ENCODE results near the gene ADSL. TPM values are rescaled to one million over a fixed set of nuclear protein-coding genes. Genes with fewer than 3 reads are reported as not detected.

The ADSL gene
- total and polyA plus RNA-seq, 12 donors = 29.3 to 101 (median 53.9) TPM

DNA sequence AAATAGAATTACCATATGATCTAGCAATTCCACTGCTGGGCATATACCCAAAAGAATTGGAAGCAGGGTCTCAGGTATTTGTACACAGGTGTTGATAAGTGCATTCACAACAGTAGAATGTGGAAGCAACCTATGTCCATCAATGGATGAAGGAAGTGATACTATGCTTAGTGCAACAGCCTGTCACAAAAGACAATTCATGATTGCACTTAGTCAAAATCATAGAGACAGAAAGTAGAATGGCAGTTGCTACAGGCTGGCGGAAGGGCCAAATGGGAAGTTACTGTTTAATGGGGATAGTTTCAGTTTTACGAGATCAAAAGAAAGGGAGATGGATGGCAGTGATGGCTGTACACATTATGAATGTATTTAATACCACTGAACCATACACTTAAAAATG, 66.1 kb downstream of the ADSL start:
- WGBS, 2 donors = 92 to 95% methylated on average over 2 of the region's 2 CpGs
- no peak overlapping the region for H3K4me3 ChIP-seq
- DNase-seq = no peak
- no peak overlapping the region for H3K27ac ChIP-seq
- peaks cover 0 to 35% (median 11%) of the 10 kb centered on the region in 9 donors for H3K4me1 ChIP-seq
- ATAC-seq = no peak
- peaks cover 0 to 90% (median 27%) of the 10 kb centered on the region in 9 donors for H3K36me3 ChIP-seq
- intact Hi-C loops (cut with DNase I) = no loop called here
- no peaks in the 10 kb centered on the region for H3K27me3 ChIP-seq
- TF ChIP-seq, protein P1, sequence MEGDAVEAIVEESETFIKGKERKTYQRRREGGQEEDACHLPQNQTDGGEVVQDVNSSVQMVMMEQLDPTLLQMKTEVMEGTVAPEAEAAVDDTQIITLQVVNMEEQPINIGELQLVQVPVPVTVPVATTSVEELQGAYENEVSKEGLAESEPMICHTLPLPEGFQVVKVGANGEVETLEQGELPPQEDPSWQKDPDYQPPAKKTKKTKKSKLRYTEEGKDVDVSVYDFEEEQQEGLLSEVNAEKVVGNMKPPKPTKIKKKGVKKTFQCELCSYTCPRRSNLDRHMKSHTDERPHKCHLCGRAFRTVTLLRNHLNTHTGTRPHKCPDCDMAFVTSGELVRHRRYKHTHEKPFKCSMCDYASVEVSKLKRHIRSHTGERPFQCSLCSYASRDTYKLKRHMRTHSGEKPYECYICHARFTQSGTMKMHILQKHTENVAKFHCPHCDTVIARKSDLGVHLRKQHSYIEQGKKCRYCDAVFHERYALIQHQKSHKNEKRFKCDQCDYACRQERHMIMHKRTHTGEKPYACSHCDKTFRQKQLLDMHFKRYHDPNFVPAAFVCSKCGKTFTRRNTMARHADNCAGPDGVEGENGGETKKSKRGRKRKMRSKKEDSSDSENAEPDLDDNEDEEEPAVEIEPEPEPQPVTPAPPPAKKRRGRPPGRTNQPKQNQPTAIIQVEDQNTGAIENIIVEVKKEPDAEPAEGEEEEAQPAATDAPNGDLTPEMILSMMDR (IDR thresholded peaks at IDR 0.05) = no peak
- no peaks in the 10 kb centered on the region for H3K9me3 ChIP-seq

DNA sequence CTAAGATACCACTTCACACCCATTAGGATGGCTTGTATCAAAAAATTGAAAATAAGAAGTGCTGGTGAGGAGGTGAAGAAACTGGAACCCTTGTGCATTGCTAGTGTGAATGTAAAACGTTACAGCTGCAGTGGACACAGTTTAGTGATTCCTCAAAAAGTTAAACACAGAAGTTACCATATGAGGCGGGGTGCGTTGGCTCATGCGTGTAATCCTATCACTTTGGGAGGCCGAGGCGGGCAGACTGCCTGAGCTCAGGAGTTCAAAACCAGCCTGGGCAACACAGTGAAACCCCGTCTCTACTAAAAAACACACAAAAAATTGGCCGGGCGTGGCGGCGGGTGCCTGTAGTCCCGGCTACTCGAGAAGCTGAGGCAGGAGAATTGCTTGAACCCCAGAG, 67.6 kb downstream of the ADSL start:
- no peak for ATAC-seq
- intact Hi-C loops (cut with DNase I) = no loop called here
- no peak overlapping the region for H3K4me3 ChIP-seq
- peak overlapping the region in 1 of 10 donors; percentile 7 for H3K27ac ChIP-seq
- H3K27me3 ChIP-seq = no peaks in the 10 kb centered on the region
- WGBS, 2 donors = 82 to 86% methylated on average over 13 of the region's 13 CpGs
- TF ChIP-seq, protein P1 (IDR thresholded peaks at IDR 0.05) = no peak
- peaks cover 0 to 35% (median 11%) of the 10 kb centered on the region in 9 donors for H3K4me1 ChIP-seq
- DNase-seq = no peak
- no peaks in the 10 kb centered on the region for H3K9me3 ChIP-seq
- peaks cover 0 to 90% (median 29%) of the 10 kb centered on the region in 9 donors for H3K36me3 ChIP-seq

DNA sequence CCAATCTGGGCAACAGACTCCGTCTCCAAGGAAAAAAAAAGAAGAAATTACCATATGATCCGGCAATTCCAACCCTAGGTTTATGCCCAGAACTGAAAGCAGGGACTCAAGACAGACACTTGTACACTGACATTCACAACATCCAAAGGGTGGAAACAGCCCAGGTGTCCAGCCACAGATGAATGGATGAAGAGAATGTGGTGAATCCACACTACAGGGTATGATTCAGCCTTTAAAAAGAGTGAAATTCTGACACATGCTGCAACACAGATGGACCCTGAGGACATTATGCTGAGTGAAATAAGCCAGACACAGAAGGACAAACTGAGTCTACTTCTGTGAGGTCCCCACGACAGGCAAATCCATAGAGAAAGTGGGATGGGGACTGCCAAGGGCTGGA, 68.0 kb downstream of the ADSL start:
- Histone ChIP-seq H3K4me1 (peaks cover 0 to 35% (median 11%) of the 10 kb centered on the region in 9 donors), H3K36me3 (peaks cover 0 to 90% (median 29%) of the 10 kb centered on the region in 9 donors), H3K4me3 (no peak overlapping the region), H3K27ac (peak overlapping the region in 1 of 10 donors; percentile 7), H3K9me3 (no peaks in the 10 kb centered on the region), H3K27me3 (no peaks in the 10 kb centered on the region)
- intact Hi-C loops (cut with DNase I) = no loop called here
- DNase-seq (no peak), ATAC-seq (no peak)
- TF ChIP-seq, protein P1 (IDR thresholded peaks at IDR 0.05) = no peak
- WGBS, 2 donors = 74 to 79% methylated on average over 3 of the region's 3 CpGs

DNA sequence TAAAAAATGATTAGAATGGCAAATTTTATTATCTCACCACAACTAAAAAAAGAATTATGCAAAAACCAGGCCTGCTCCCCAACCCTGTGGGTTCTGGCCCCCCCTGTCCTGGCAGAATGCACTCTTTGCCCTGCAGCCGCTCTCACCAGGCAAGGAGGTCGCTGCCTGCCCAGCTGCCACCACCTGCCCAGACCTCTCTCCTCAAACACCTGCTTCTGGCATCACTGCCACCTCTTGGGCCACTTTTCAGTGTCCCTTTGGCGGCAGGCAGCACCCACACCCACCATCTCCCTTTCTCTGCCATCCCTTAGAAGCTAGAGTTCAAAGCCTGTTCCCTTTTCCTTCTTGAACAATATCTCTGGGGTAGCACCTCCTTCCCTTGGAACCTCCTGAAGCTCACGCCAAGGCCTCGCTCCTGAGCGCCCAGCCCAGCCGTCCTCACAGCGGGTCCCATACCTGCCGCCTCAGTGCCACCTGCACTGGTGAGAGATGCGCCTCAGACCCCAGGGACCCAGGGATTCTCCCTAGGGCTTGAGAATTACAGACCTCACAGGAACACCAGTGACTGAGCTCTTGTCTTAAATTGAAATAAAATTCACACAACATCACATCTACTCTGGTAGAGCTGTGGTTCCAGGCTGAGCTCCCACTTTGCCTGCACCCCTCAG, 68.7 kb downstream of the ADSL start:
- Histone ChIP-seq H3K36me3 (peaks cover 0 to 90% (median 36%) of the 10 kb centered on the region in 9 donors), H3K4me3 (no peak overlapping the region), H3K27ac (peak overlapping the region in 4 of 10 donors; percentile 4 to 66 (median 28)), H3K4me1 (peaks cover 0 to 35% (median 11%) of the 10 kb centered on the region in 9 donors), H3K27me3 (no peaks in the 10 kb centered on the region), H3K9me3 (no peaks in the 10 kb centered on the region)
- no peak for DNase-seq
- WGBS, 2 donors = 93 to 96% methylated on average over 10 of the region's 10 CpGs
- no peak for ATAC-seq
- TF ChIP-seq, protein P1 (IDR thresholded peaks at IDR 0.05) = no peak
- intact Hi-C loops (cut with DNase I) = no loop called here

Measured in heart right ventricle (tissue), 16 donors.